A549 treated with GW870086 at 1 μM for 4 hours (cell line): ENCODE measurements around the gene ALDH7A1. TPM values are rescaled to one million over a fixed set of nuclear protein-coding genes. Genes with fewer than 3 reads are reported as not detected.

Source experiments
- total RNA-seq: library from RNA; stranded (reverse); fragments of 200-300 nt; extraction: Qiagen RNA extraction; gene quantifications from 5 replicates; pipeline ENCODE4 v1.2.3, GENCODE V29; 2022; ENCODE audit warnings: low read depth

The ALDH7A1 gene
- 64.0 to 76.9 TPM (median 76.0 TPM) in 5 replicates for total RNA-seq

GRCh38 chr5:126594748-126595485, at the start of gene ALDH7A1:
Gene ALDH7A1 (minus strand): TSS chr5:126595219. CDS start chr5:126595198, 21 bp downstream.

GRCh38 chr5:126600631-126601511, 5.9 kb upstream of the ALDH7A1 start, which contains the start of gene PHAX:
Gene PHAX (plus strand): TSS chr5:126600947. CDS start chr5:126600963, 16 bp downstream.

Other genes starting within 250 kb of the ALDH7A1 start
- gene GRAMD2B, start 171.8 kb downstream of the ALDH7A1 start, total RNA-seq, result 0.81 to 1.5 TPM (median 0.98 TPM) in 5 replicates
- gene PHAX, start 5.7 kb upstream of the ALDH7A1 start, total RNA-seq, result 42.9 to 61.9 TPM (median 52.6 TPM) in 5 replicates
- 55.0 to 69.6 TPM (median 57.8 TPM) in 5 replicates for gene LMNB1, start 181.9 kb upstream of the ALDH7A1 start, total RNA-seq